ENCODE results near the gene PDE10A.

DNA sequence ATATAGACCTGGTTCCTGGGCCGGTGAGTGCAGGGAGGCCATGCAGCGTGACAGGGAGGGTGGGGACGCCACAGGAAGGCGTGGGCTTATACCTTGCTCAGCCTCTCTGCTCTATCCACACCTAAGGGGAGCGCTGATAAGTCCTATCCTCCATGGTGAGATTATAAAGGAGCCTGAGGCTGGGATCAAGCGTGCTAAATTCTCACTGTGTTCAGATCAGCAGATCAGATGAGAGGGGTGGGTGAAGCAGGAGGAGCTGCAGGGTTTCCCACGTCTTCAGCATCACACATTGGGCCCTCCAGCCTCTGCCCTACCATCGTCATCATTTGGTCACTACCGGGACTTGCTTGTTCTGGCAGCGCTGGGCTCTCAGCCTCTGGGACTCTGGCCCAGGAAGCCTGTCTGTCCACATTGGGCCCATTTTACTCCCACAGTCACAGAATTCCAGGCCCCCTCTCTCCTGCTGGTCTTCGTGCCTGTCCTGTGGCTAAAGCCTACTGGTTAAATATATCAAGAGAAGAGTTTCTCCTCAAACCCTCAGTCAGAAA is 29.1 kb upstream of the PDE10A start:
- TF ChIP-seq, protein P1, sequence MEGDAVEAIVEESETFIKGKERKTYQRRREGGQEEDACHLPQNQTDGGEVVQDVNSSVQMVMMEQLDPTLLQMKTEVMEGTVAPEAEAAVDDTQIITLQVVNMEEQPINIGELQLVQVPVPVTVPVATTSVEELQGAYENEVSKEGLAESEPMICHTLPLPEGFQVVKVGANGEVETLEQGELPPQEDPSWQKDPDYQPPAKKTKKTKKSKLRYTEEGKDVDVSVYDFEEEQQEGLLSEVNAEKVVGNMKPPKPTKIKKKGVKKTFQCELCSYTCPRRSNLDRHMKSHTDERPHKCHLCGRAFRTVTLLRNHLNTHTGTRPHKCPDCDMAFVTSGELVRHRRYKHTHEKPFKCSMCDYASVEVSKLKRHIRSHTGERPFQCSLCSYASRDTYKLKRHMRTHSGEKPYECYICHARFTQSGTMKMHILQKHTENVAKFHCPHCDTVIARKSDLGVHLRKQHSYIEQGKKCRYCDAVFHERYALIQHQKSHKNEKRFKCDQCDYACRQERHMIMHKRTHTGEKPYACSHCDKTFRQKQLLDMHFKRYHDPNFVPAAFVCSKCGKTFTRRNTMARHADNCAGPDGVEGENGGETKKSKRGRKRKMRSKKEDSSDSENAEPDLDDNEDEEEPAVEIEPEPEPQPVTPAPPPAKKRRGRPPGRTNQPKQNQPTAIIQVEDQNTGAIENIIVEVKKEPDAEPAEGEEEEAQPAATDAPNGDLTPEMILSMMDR (IDR thresholded peaks at IDR 0.05), result no peak
- no peak for TF ChIP-seq EP300 (IDR thresholded peaks at IDR 0.05)

Data from tibial nerve (tissue), 4 donors.